ENCODE measurements around the gene FAM217A. TPM values are rescaled to one million over a fixed set of nuclear protein-coding genes. Genes with fewer than 3 reads are reported as not detected.

Gene FAM217A
- total and polyA plus RNA-seq, 3 donors from 2014 or later, result 13.0 to 35.3 (median 30.6) TPM

- intact Hi-C loops (cut with DNase I; ENCODE audit: low total_unique reads), result no loop called here
- no peak for DNase-seq
- H3K9me3 ChIP-seq, result no peaks in the 10 kb centered on the region
- H3K27ac ChIP-seq, result no peak overlapping the region
- H3K27me3 ChIP-seq, result no peaks in the 10 kb centered on the region
- TF ChIP-seq CTCF (IDR thresholded peaks at IDR 0.05) (no peak), POLR2A (IDR thresholded peaks at IDR 0.05) (no peak)
- no peak overlapping the region for H3K4me3 ChIP-seq
- 61 to 64% methylated on average over 4 of the region's 4 CpGs for WGBS, 2 donors
- no peaks in the 10 kb centered on the region for H3K4me1 ChIP-seq
- H3K36me3 ChIP-seq (ENCODE audit: low read depth, missing control alignments), result no peaks in the 10 kb centered on the region
Measured at GRCh38 chr6:4071330-4071729, 7.6 kb downstream of the FAM217A start.

GRCh38 chr6:4069199-4069598 lies 9.7 kb downstream of the FAM217A start:
- TF ChIP-seq CTCF (IDR thresholded peaks at IDR 0.05) (no peak), POLR2A (IDR thresholded peaks at IDR 0.05) (no peak)
- 72 to 79% methylated on average over 6 of the region's 6 CpGs for WGBS, 2 donors
- H3K9me3 ChIP-seq, result no peaks in the 10 kb centered on the region
- no peak for DNase-seq
- no peak overlapping the region for H3K27ac ChIP-seq
- H3K27me3 ChIP-seq, result no peaks in the 10 kb centered on the region
- H3K4me3 ChIP-seq, result no peak overlapping the region
- no peaks in the 10 kb centered on the region for H3K4me1 ChIP-seq
- intact Hi-C loops (cut with DNase I; ENCODE audit: low total_unique reads), result no loop called here
- H3K36me3 ChIP-seq (ENCODE audit: low read depth, missing control alignments), result no peaks in the 10 kb centered on the region

DNA sequence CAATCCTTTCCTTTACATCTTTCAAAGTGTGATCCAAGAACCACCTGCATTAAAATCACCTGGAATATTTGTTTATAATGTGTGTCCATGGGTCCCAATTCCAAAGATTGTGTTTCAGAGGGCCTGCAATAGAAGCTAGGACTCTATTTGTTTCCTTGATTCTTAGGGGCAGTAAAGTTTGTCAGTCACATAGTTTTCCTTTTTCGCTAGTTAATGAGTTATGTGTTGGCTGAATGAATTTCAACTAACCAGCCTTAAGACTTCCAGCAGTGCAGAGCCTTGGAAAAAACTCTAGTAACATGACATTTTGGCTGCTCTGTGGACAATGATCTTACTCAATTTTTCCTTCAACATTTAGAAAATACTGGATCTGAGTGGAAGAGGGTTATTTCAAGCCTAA lies 11.3 kb downstream of the FAM217A start:
- Histone ChIP-seq H3K9me3 (no peaks in the 10 kb centered on the region), H3K36me3 (ENCODE audit: low read depth, missing control alignments) (no peaks in the 10 kb centered on the region), H3K27me3 (no peaks in the 10 kb centered on the region), H3K4me3 (no peak overlapping the region), H3K27ac (no peak overlapping the region), H3K4me1 (no peaks in the 10 kb centered on the region)
- no peak for TF ChIP-seq CTCF (IDR thresholded peaks at IDR 0.05)
- no peak for TF ChIP-seq POLR2A (IDR thresholded peaks at IDR 0.05)
- intact Hi-C loops (cut with DNase I; ENCODE audit: low total_unique reads), result no loop called here
- 82 to 93% methylated on average over 1 of the region's 1 CpG for WGBS, 2 donors
- no peak for DNase-seq

DNA sequence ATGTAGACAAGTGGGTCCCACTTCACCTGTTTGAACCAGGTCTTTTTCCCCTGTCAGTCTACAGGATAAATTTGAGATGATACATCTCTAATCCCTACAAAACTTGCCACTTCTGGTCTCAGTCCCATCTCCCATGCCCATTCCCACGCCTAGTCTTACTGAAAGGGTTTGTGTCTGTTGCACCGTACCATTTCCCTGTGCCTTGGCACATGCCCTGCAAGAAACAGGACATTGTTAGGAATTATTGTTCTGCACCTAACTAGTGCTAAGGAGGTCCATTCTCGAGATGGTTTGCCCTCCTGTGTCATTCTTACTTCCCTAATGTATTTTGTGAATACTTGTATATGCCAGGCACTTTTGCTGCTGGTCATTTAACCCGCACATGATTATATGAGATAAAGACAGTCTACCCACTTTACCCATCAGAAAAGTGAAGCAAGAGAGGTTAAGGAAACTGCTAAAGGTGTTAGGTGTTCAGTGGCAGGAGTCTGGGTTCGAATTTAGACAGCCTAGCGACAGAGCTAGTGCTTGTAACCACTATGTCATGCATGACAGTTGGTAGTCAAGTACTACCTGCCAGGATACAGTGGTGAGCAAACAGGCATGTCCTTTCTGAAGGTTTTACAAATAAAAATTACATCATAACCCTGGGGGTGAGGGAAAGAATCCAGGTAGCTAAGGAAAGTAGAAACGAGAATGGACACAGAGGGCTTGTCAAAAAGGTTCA lies 12.7 kb downstream of the FAM217A start:
- Histone ChIP-seq H3K27me3 (no peaks in the 10 kb centered on the region), H3K27ac (no peak overlapping the region), H3K4me1 (no peaks in the 10 kb centered on the region), H3K4me3 (no peak overlapping the region), H3K9me3 (no peaks in the 10 kb centered on the region), H3K36me3 (ENCODE audit: low read depth, missing control alignments) (no peaks in the 10 kb centered on the region)
- TF ChIP-seq CTCF (IDR thresholded peaks at IDR 0.05) (no peak), POLR2A (IDR thresholded peaks at IDR 0.05) (no peak)
- intact Hi-C loops (cut with DNase I; ENCODE audit: low total_unique reads), result no loop called here
- WGBS, 2 donors, result 83% methylated on average over 7 of the region's 7 CpGs
- no peak for DNase-seq

All from testis (tissue), 3 donors.